ENCODE data around the gene RPL35.
A peak's percentile ranks its signal among the peaks of the same experiment; 100 is the strongest.

RPL35 gene

GRCh38 chr9:124861342-124862229, at the start of gene RPL35, which contains the start of gene ARPC5L:
Gene RPL35, minus strand, starts transcription at chr9:124861957. Its CDS starts 45 bp downstream, at chr9:124861912.
Gene ARPC5L, plus strand, starts transcription at chr9:124862130. Its CDS starts 7,161 bp downstream, at chr9:124869291.
- Histone ChIP-seq H3K27ac (ENCODE audit: low read length) (peak within 1 kb of the TSS; percentile 85), H3K9me3 (ENCODE audit: control insufficient read depth in 2 of 2, low read length in 2 of 2) (no peaks in the 10 kb centered on the region), H3K36me3 (ENCODE audit: control insufficient read depth in 2 of 2, insufficient read depth in 2 of 2, low read length in 2 of 2) (peaks cover 29 to 34% of the 10 kb centered on the region in 2 donors), H3K4me3 (ENCODE audit: low read length in 2 of 2) (peak within 1 kb of the TSS; percentile 84 to 94), H3K27me3 (ENCODE audit: control insufficient read depth in 1 of 2, insufficient read depth in 2 of 2, low read length in 2 of 2) (no peaks in the 10 kb centered on the region), H3K9ac (ENCODE audit: low read length in 2 of 2) (peak within 1 kb of the TSS; percentile 87 to 90), H3K4me1 (ENCODE audit: control insufficient read depth, insufficient read depth, low read length) (peaks cover 34% of the 10 kb centered on the region)

- Histone ChIP-seq H3K27me3 (ENCODE audit: control insufficient read depth in 1 of 2, insufficient read depth in 2 of 2, low read length in 2 of 2) (no peaks in the 10 kb centered on the region), H3K27ac (ENCODE audit: low read length) (no peak overlapping the region), H3K36me3 (ENCODE audit: control insufficient read depth in 2 of 2, insufficient read depth in 2 of 2, low read length in 2 of 2) (peaks cover 26 to 28% of the 10 kb centered on the region in 2 donors), H3K9ac (ENCODE audit: low read length in 2 of 2) (no peak overlapping the region), H3K9me3 (ENCODE audit: control insufficient read depth in 2 of 2, low read length in 2 of 2) (no peaks in the 10 kb centered on the region), H3K4me3 (ENCODE audit: low read length in 2 of 2) (no peak overlapping the region), H3K4me1 (ENCODE audit: control insufficient read depth, insufficient read depth, low read length) (no peaks in the 10 kb centered on the region)
Observed at GRCh38 chr9:124908098-124908497, 46.3 kb upstream of the RPL35 start.

- Histone ChIP-seq H3K4me3 (ENCODE audit: low read length in 2 of 2) (no peak overlapping the region), H3K27me3 (ENCODE audit: control insufficient read depth in 1 of 2, insufficient read depth in 2 of 2, low read length in 2 of 2) (no peaks in the 10 kb centered on the region), H3K4me1 (ENCODE audit: control insufficient read depth, insufficient read depth, low read length) (no peaks in the 10 kb centered on the region), H3K27ac (ENCODE audit: low read length) (no peak overlapping the region), H3K9me3 (ENCODE audit: control insufficient read depth in 2 of 2, low read length in 2 of 2) (no peaks in the 10 kb centered on the region), H3K36me3 (ENCODE audit: control insufficient read depth in 2 of 2, insufficient read depth in 2 of 2, low read length in 2 of 2) (peaks cover 24% of the 10 kb centered on the region in 2 donors), H3K9ac (ENCODE audit: low read length in 2 of 2) (no peak overlapping the region)
Observed at GRCh38 chr9:124906966-124907365, 45.2 kb upstream of the RPL35 start.

GRCh38 chr9:124899845-124900244, 38.1 kb upstream of the RPL35 start:
- no peak overlapping the region for H3K4me3 ChIP-seq (ENCODE audit: low read length in 2 of 2)
- H3K27ac ChIP-seq (ENCODE audit: low read length), result no peak overlapping the region

GRCh38 chr9:124897570-124898460, 36.1 kb upstream of the RPL35 start:
- Histone ChIP-seq H3K36me3 (ENCODE audit: control insufficient read depth in 2 of 2, insufficient read depth in 2 of 2, low read length in 2 of 2) (peaks cover 38 to 40% of the 10 kb centered on the region in 2 donors), H3K4me1 (ENCODE audit: control insufficient read depth, insufficient read depth, low read length) (no peaks in the 10 kb centered on the region), H3K27me3 (ENCODE audit: control insufficient read depth in 1 of 2, insufficient read depth in 2 of 2, low read length in 2 of 2) (no peaks in the 10 kb centered on the region), H3K4me3 (ENCODE audit: low read length in 2 of 2) (no peak overlapping the region), H3K27ac (ENCODE audit: low read length) (no peak overlapping the region), H3K9me3 (ENCODE audit: control insufficient read depth in 2 of 2, low read length in 2 of 2) (no peaks in the 10 kb centered on the region), H3K9ac (ENCODE audit: low read length in 2 of 2) (no peak overlapping the region)

More at GRCh38 chr9:124899845-124900244, 38.1 kb upstream of the RPL35 start:
- Histone ChIP-seq H3K4me1 (ENCODE audit: control insufficient read depth, insufficient read depth, low read length) (no peaks in the 10 kb centered on the region), H3K36me3 (ENCODE audit: control insufficient read depth in 2 of 2, insufficient read depth in 2 of 2, low read length in 2 of 2) (peaks cover 36 to 40% of the 10 kb centered on the region in 2 donors), H3K9me3 (ENCODE audit: control insufficient read depth in 2 of 2, low read length in 2 of 2) (no peaks in the 10 kb centered on the region), H3K9ac (ENCODE audit: low read length in 2 of 2) (no peak overlapping the region), H3K27me3 (ENCODE audit: control insufficient read depth in 1 of 2, insufficient read depth in 2 of 2, low read length in 2 of 2) (no peaks in the 10 kb centered on the region)

GRCh38 chr9:124894741-124895170, 33.0 kb upstream of the RPL35 start:
- no peaks in the 10 kb centered on the region for H3K4me1 ChIP-seq (ENCODE audit: control insufficient read depth, insufficient read depth, low read length)
- H3K4me3 ChIP-seq (ENCODE audit: low read length in 2 of 2), result no peak overlapping the region
- H3K9me3 ChIP-seq (ENCODE audit: control insufficient read depth in 2 of 2, low read length in 2 of 2), result no peaks in the 10 kb centered on the region
- H3K27ac ChIP-seq (ENCODE audit: low read length), result no peak overlapping the region
- peak overlapping the region in 1 of 2 donors; percentile 55 for H3K9ac ChIP-seq (ENCODE audit: low read length in 2 of 2)
- H3K36me3 ChIP-seq (ENCODE audit: control insufficient read depth in 2 of 2, insufficient read depth in 2 of 2, low read length in 2 of 2), result peaks cover 42 to 46% of the 10 kb centered on the region in 2 donors
- no peaks in the 10 kb centered on the region for H3K27me3 ChIP-seq (ENCODE audit: control insufficient read depth in 1 of 2, insufficient read depth in 2 of 2, low read length in 2 of 2)

GRCh38 chr9:124894035-124894740, 32.4 kb upstream of the RPL35 start:
- no peak overlapping the region for H3K4me3 ChIP-seq (ENCODE audit: low read length in 2 of 2)
- no peak overlapping the region for H3K9ac ChIP-seq (ENCODE audit: low read length in 2 of 2)
- no peaks in the 10 kb centered on the region for H3K9me3 ChIP-seq (ENCODE audit: control insufficient read depth in 2 of 2, low read length in 2 of 2)
- peaks cover 41 to 46% of the 10 kb centered on the region in 2 donors for H3K36me3 ChIP-seq (ENCODE audit: control insufficient read depth in 2 of 2, insufficient read depth in 2 of 2, low read length in 2 of 2)
- no peak overlapping the region for H3K27ac ChIP-seq (ENCODE audit: low read length)
- no peaks in the 10 kb centered on the region for H3K27me3 ChIP-seq (ENCODE audit: control insufficient read depth in 1 of 2, insufficient read depth in 2 of 2, low read length in 2 of 2)
- no peaks in the 10 kb centered on the region for H3K4me1 ChIP-seq (ENCODE audit: control insufficient read depth, insufficient read depth, low read length)

GRCh38 chr9:124890179-124890578, 28.4 kb upstream of the RPL35 start:
- Histone ChIP-seq H3K36me3 (ENCODE audit: control insufficient read depth in 2 of 2, insufficient read depth in 2 of 2, low read length in 2 of 2) (peaks cover 44 to 55% of the 10 kb centered on the region in 2 donors), H3K4me3 (ENCODE audit: low read length in 2 of 2) (no peak overlapping the region), H3K27me3 (ENCODE audit: control insufficient read depth in 1 of 2, insufficient read depth in 2 of 2, low read length in 2 of 2) (no peaks in the 10 kb centered on the region), H3K4me1 (ENCODE audit: control insufficient read depth, insufficient read depth, low read length) (no peaks in the 10 kb centered on the region), H3K27ac (ENCODE audit: low read length) (no peak overlapping the region), H3K9ac (ENCODE audit: low read length in 2 of 2) (no peak overlapping the region), H3K9me3 (ENCODE audit: control insufficient read depth in 2 of 2, low read length in 2 of 2) (no peaks in the 10 kb centered on the region)

GRCh38 chr9:124889006-124889405, 27.2 kb upstream of the RPL35 start:
- peaks cover 48 to 59% of the 10 kb centered on the region in 2 donors for H3K36me3 ChIP-seq (ENCODE audit: control insufficient read depth in 2 of 2, insufficient read depth in 2 of 2, low read length in 2 of 2)
- H3K9me3 ChIP-seq (ENCODE audit: control insufficient read depth in 2 of 2, low read length in 2 of 2), result no peaks in the 10 kb centered on the region
- H3K4me1 ChIP-seq (ENCODE audit: control insufficient read depth, insufficient read depth, low read length), result no peaks in the 10 kb centered on the region
- no peak overlapping the region for H3K27ac ChIP-seq (ENCODE audit: low read length)
- no peak overlapping the region for H3K9ac ChIP-seq (ENCODE audit: low read length in 2 of 2)
- H3K4me3 ChIP-seq (ENCODE audit: low read length in 2 of 2), result no peak overlapping the region
- no peaks in the 10 kb centered on the region for H3K27me3 ChIP-seq (ENCODE audit: control insufficient read depth in 1 of 2, insufficient read depth in 2 of 2, low read length in 2 of 2)

- H3K9me3 ChIP-seq (ENCODE audit: control insufficient read depth in 2 of 2, low read length in 2 of 2), result no peaks in the 10 kb centered on the region
- H3K36me3 ChIP-seq (ENCODE audit: control insufficient read depth in 2 of 2, insufficient read depth in 2 of 2, low read length in 2 of 2), result peaks cover 45 to 56% of the 10 kb centered on the region in 2 donors
- H3K4me1 ChIP-seq (ENCODE audit: control insufficient read depth, insufficient read depth, low read length), result no peaks in the 10 kb centered on the region
- H3K27ac ChIP-seq (ENCODE audit: low read length), result no peak overlapping the region
- no peak overlapping the region for H3K4me3 ChIP-seq (ENCODE audit: low read length in 2 of 2)
- H3K27me3 ChIP-seq (ENCODE audit: control insufficient read depth in 1 of 2, insufficient read depth in 2 of 2, low read length in 2 of 2), result no peaks in the 10 kb centered on the region
- no peak overlapping the region for H3K9ac ChIP-seq (ENCODE audit: low read length in 2 of 2)
Observed at GRCh38 chr9:124887832-124888231, 26.1 kb upstream of the RPL35 start.
